IPS-NIHi7 (cell line): ENCODE results near the gene CDKAL1.
A peak's percentile ranks its signal among the peaks of the same experiment; 100 is the strongest.

ENCODE experiments used
- DNase-seq: peaks from one replicate; pipeline ENCODE4 v3.0.0; 2012; ENCODE audit warnings: mixed read lengths; ENCODE audit errors: extremely low spot score

Gene CDKAL1

DNA sequence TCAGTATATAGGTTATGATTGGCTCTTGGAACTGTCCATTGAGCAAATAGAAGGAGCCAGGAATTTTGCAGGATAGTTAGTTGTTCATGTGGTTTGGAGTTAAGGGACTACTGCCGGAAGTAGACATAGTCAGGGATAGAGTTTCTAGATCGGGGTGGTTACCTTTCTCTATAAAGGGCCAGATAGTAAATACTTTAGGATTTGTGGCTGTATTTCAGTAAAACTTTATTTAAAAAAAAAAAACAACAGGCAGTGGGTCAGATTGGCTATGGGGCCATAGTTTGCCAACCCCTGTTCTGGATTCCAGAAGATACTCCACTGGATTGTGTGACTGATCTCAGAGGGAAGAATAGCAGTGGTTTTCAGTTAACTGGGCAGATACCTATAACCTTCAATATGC lies 570.0 kb downstream of the CDKAL1 start:
- DNase-seq = no peak

DNA sequence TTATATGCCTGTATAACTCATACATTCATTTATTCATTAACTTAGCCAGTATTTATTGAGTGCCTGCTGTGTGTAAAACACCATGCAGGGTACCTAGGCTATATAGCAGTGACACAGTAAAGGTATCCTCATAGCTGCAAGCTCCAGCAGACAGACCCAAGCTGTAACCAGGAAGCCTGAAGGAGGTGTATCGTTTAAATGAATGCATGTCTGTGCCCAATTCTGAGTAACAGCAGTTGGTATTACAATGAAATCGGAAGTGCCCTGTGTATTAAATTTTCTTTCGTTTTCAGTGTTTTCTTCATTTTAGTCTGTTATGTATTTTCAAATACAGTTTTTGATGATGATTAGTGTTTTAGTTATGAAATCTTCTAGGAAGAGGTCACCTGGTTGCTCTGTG lies 573.5 kb downstream of the CDKAL1 start:
- no peak for DNase-seq

DNA sequence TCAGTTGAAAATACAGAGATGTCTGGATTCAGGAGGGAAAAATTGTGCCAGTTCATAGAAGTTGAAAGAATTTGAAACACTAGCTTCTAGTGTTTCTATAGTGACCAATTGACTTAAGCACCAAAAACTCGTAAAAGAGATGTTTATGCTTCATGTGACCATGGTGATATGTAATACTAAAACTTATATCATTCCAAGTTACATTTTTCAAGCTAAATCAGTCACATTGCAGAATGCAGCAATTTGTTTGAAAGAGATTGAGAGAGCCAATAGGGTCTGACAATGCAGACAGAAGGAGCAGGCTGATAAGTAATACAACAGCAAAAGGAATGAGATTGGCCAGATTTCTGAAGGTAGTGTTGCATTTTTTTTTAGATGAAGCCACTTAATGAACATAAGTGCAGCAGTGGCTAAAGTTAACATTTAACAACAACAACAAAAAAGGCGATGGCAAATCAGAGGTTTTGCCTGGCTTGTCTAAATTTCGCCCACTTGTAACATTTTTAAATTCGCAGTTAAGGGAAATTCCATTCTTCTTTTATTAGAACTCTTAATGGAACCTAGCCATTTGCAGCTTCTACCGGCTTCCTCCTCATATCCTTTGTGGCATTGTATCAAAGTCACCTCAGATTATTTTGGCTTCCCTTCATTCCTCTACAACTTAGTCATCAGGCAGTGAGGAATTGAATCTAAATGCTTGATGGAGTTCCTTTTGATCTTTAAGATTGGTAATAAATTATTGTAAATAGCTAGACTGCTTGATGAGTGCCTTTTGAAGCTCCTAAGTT lies 575.3 kb downstream of the CDKAL1 start:
- no peak for DNase-seq

DNA sequence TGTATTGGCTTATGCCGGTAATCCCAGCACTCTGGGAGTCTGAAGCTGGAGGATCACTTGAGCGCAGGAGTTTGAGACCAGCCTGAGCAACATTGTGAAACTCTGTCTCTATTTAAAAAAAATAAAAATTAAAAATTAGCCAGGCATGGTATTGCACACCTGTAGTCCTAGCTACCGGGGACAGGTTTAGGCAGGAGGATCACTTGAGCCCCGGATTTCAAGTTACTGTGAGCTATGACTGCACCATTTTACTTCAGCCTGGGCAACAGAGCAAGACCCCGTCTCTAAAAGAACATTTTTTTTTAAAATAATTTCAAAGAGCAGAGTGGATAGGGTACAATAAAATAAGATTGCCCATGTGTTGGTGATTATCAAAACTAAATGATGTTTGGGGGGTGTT lies 576.4 kb downstream of the CDKAL1 start:
- no peak for DNase-seq

DNA sequence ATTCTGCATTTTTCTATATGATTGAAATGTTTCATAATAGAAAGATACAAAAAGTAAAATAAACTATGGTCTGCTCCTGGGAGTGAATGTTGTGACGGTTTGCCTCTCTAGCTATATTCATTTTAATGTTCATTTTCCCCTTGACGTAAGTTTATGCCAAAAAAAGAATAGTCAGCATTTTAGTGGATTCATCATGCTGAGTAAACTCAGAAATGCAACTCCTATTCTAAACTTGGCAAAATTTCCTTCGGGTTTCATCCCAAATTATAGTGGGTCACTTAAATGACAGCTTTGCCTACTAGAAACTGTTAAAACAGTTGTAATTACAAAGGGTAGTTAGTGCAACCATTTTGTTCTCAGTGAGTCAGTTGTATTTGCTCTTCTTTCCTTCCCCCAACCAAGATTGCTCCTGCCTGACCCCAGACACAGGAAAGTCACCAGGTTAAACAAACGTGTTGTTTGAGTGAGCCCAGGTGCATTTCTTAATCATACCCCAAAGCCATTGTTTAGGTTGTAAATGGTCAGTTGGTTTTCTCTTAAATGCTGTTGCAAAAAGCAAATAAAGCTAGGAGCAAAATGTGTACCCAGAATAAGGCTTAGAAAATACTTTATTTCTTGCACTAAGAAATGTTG lies 577.0 kb downstream of the CDKAL1 start:
- DNase-seq = peak; percentile 40

DNA sequence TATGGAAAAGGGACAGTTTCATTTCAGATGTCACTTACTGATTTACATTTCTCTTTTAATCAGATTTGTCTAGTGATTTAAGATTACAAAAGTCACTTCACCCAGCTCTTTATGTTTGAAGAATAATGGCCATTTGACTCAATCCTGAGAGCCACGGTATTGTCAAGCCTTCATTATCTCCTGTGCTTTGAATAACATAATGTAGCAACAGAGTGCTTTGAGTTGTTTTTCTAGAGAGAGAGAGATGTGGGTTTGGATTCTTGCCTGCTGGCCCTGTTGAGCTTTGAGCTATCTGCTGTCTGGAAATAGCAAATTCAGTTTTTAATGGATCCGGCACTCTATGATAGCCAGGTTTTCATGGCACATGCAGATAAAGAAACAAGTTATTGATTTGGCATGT lies 580.9 kb downstream of the CDKAL1 start:
- DNase-seq = no peak

DNA sequence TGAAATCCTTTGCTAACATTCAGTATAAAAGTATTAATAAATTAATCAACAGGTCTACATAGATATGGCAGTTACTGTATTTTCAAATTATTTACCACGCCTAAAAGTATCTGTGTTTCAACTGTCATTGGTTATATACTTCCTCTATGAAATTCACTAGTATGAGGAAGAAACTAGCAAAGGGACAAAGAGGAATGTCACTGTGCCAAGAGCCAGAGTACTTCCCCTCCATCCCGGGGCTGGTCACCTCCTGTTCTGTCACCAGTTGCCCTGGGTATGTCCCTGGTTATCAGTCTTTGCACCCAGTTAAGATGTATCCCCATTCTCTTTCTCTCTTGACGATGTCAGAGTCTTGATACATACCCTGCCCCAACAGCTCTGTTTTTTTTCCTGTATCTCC lies 582.5 kb downstream of the CDKAL1 start:
- no peak for DNase-seq

DNA sequence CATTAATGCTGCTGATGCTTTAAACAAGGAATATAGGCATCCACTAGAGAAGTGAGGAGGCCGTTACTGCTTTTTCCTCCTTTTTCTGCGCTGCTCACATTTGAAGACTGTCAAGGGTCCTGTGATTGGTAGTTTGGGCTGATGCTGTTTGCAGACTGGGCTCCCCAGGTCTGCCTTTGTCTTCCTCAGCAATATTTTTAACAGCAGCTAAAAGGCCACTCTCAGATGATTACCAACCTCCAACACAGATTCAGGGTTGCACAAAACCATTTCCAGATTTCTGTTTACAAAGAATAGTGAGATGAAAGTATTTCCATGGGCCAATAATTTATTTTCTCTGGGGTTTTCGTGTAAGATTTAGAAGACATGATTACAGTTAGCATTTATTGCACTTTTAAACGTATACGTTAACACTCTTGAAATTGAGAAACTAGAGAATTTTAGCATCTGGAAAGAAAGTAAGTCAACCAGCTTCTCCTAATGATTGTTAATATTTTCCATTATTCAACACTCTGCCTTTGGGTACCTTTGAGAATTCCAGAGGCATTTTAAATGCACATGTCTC lies 584.0 kb downstream of the CDKAL1 start:
- no peak for DNase-seq

DNA sequence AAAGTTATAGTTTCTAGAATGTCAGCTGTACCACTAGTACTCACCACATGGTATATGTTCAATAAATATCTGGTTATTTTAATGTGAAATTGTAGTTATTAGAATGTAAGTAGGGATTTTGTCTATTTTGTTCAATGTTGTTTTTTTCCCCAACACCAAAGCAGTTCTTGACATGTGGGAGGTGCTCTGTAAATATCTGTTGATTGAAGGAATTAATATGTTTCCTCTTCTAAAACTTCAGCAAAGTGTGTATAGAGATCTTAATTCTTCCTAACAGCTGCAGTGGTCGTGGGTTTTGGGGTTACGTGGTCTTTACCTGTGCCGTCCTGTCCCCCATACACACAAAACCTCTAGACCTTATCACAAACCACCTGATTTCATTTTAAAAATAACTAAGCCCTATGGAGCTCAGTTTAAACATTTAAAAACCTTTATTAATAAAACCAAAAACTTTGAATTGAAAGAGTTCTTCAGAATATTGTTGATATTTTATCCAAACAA lies 587.4 kb downstream of the CDKAL1 start:
- no peak for DNase-seq

DNA sequence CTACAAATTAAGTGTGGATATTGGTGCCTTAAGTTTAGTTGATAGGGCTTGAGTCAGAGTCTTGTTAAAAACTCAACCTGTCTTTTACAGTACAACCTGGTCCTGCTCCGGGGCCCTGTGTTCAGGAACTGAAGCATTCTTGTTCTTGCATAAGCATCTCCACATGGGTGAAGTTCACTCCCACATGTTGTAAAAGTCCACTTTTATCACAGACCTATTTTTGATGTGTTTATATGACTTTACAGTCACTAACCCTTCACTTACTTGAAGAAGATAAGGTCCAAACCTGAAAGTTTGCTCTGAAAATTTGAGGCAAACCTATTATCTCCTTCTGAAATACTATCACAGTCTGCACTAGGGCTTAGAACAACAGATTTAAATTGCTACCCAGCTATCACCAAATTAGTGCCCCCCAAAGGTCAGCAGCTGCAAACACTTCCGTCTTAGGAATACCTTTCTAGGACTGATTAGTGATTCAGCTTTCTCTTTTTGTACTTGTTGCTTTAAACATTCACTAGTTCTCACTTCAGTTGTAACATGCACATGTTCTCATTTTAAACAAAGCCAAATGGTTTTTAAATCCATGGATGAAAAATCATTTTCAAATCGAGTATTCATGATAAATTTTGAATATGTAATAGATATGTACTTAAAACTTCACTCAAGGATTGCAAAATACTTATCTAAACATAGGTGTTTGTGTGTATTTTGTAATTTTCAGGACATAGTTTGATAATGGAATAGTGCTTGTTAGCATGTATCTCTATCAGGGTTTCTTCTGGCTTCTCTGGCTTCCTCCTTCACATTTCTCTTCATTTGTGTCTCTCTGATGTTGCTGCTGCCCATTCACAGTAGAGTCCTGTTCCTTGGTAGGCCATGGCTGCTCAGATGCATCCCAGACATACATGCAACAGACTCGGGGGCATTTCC lies 589.5 kb downstream of the CDKAL1 start:
- DNase-seq = peak; percentile 29

DNA sequence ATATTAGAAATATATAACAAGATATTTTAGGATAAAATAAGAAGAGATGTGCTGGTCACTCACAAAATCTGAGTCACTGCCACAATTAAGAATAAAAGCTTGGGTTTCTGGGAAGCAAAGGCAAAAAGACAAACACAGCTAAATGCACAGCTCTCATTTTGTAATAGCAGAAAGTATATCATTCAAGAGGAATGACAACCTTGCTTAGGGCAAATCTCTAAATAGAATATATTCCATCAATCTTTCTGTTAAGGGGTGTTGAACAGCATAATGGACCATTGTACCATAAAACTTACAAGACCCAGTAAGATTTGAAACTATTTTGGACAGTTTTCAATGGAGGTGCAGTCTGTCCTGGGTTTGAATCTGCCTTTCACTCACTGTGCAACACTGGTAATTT lies 594.3 kb downstream of the CDKAL1 start:
- DNase-seq = no peak

DNA sequence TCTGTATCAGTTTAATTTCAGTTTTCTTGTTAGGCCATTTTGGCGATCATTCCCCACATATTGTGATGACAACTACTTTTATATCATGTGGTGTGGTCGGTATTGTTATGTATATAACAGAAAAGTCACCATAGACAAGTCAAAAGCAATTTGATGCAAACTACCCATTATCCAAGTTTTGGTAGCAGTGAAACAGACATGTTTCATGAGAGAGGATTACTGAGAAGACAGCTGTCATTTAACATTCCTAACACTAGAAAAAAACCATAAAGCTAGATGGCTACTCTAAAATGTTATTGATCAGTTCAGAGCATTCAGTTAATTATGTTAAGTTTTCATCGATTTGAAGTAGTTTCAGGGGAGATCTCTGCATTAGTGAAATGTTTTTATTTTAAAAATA lies 597.1 kb downstream of the CDKAL1 start:
- DNase-seq = no peak

DNA sequence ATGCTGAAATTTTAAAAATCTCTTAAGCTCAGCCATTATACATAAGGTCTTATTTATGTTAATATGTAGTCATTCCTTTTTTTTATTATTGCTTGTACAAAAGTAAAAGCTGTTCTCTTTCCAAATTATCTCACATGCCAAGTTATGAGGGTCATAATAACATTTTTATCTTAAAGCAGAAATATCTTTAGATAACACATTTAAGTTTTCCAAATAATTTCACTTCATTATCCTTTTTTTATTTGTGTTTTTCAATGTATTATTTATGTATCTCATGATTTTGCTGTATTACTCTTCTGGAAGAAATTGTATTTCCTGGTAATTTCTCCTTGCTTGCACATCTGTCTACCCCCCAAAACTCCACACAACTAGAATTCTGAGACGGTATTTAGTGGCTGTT lies 598.2 kb downstream of the CDKAL1 start:
- no peak for DNase-seq

DNA sequence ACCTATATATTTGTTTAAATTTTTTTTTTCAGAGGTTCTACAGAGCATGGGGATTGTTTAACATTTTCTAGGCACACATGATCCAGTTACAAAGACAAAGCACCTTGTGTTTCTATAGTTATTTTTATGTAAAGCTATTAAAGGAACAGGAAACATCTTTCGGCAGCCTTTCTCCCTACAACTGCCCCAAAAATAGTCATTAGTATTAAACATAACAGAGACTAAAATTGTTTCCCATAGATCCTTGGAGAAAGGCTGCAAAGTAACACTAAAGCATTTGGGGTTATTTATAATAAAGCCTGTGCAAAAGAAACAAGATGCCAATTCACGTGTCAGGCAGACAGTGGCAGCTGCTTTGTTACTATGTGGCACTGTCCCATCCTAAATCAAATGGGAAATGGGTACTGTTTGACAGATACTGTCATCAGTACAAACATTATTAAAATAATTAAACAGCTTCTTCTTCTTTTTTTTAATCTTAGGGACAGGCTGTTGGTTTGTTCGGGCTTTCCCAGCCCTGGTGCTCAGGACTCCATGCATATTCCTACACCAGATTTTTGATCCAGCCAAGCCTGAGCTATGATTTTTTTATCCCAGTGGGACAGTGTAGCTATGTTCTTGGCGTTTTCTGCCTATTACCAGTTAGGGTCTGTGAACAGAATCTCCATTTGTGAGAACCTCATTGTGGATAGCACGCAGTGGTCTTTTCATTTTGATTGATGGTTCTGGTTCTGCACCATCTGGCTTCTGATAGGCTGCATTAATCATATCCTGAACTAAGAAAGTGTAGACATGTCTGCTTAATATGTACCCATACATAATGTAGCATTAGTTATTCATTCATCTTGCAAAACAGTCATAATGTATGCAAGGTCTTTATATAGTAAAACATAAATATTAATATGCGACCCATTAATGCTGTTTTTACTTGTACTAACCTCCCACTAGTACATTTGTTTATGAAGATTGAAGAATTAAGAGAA lies 598.9 kb downstream of the CDKAL1 start:
- DNase-seq = no peak

DNA sequence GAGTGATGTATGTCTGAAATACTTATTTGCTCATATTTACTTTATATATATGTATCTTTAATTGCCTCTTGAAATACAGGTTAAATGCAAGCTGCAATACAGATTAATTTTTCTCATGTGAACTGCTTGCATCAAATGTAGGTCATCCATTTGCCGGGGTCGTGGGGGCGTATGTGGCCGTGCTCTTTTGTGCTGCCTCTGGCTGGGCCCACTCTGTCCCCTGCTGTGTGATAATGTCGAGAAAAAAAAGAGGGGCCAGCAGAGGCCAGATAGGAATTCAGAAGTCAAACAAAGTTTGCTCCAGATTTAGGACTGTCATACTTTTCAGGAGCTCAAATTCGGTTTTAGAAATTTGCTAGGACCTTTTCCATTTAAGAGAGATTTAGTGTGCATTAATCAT lies 599.6 kb downstream of the CDKAL1 start:
- DNase-seq = peak; percentile 22

DNA sequence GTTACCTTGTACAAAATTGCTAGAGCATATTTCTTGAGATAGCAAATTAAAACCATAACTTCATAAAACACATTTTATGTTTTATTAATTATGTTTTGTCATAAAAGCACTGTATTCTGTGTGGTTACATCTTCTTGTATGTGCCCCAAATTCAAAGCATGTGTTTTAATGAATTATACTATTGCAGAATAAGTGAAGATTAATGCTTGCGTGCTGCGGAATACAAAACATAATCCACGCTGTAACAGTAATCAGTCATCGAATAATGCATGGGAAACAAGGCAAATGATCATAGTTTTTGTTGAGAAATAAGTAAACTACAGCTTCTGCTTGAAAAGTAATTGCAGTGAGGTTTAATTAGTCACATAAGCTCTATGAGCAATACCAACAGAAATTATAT lies 600.1 kb downstream of the CDKAL1 start:
- DNase-seq = no peak

DNA sequence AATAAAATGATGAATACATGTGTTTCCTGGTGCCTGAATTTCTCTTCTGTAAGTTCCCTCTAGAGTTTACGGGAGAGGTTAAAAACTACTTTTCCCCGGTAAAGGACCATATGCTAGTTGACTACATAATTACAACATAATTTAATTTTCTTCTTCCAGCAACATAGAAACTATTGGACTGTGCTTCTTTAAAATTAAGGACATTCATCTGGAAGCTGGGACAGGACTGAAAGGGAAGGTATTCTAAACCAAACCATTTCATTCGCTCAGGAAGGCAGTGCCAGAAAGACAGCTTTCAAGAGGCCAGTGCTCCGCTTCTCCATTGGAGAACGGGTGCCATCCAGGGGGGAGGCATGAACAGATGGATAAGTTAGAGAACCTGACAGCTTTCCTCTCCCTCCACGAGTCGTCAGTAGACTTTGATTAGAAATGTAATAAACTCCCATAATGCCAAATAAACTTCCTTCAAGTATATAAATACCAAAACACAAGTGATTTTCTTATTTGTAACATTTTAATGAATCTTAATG lies 601.3 kb downstream of the CDKAL1 start:
- no peak for DNase-seq

DNA sequence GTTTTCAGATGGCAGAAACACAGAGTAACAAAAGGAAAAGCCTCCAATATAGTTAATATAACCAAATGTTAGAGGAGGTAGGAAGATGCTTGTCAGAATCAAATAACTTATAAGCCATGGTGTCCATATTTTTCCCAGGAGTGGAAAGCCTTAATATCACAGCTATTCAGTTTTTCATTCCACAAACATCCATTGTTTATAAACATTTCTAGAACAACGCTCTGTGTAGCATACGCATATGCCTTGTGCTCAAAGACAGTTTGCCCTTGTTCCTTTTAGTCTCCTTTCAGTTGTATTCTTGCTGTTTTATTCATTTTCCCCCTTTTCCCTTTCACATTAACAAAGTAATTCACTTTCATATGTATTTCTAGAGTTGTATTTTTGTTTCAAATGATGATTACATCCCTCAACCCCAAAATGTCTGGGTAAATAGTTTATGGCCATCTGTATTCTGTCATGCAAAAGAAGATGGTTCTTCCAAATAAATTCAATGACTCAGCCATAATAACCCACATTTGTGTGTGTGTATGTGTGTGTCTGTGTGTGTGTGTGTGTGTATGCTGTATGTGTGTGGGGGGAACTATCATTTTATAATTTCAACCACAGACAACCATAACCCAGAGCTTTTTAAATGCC lies 603.6 kb downstream of the CDKAL1 start:
- no peak for DNase-seq

DNA sequence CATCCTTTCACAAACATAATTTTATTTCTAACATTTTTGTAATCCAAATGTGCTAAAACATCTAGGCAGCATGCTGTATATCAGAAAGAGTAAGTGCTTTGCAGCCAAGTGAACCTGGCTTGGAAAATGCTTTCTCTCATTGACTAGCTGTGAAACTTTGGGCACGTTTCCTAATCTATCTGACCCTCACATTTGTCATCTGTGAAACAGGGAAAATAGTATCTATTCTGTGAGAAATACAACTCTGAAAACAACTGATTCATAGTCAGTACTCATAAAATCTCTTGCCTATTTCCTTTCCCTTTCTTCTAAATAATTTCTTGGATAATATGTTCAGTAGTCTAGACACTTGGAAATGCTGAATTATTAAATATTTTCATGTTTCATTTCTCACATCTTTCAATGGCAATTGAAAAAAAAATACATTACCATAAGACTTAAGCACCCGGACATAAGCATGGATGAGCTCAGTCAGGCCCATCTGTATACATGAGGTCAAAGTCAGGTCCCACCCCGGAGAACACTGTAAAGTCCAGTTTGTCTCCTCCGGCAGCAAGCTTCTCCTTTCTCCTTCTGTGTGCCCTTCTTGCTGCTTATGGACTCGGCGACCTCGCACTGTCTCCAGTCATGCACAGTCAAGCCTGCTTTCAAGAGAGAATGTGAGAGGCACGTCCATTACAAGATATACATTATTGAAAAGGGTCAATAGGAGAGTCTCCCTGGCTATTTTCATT lies 604.2 kb downstream of the CDKAL1 start:
- DNase-seq = no peak
